Aorta (tissue), 5 donors: ENCODE results near the gene GDI2. TPM values are rescaled to one million over a fixed set of nuclear protein-coding genes. Genes with fewer than 3 reads are reported as not detected.
"Not testable (repeated sequence)": the region's sequence is repeated elsewhere in the genome, so short reads cannot be mapped to it uniquely, and the experiment has no call there.

Experiments used
- ATAC-seq: fragments of 200-7000 bp; cut with Tn5 transposase; one replicate; pipeline ENCODE4 v1.9.1; 2022; ENCODE audit warnings: moderate library complexity; ENCODE audit not compliant: low FRiP score
- DNase-seq, 2 donors: peaks; one replicate each; pipeline ENCODE4 v3.0.0-alpha.2; 2020
- H3K27ac ChIP-seq, 2 donors: one replicate each; pipeline ENCODE4 v1.5.1; 2013; ENCODE audit warnings: low read length in 2 of 2, mild to moderate bottlenecking in 2 of 2, moderate library complexity in 2 of 2, control low read depth in 1 of 2, inconsistent platforms in 1 of 2, low read depth in 1 of 2
- H3K27me3 ChIP-seq, 2 donors: one replicate each; pipeline ENCODE4 v1.6.1; 2013; ENCODE audit warnings: control low read depth in 1 of 2, low read length in 1 of 2, mild to moderate bottlenecking in 1 of 2, moderate library complexity in 1 of 2; ENCODE audit not compliant: insufficient read depth in 2 of 2, control insufficient read depth in 1 of 2
- H3K36me3 ChIP-seq, 2 donors: one replicate each; pipeline ENCODE4 v1.6.1; 2013; ENCODE audit warnings: control low read depth in 1 of 2, low read length in 1 of 2, mild to moderate bottlenecking in 1 of 2; ENCODE audit not compliant: insufficient read depth in 2 of 2, control insufficient read depth in 1 of 2
- H3K4me1 ChIP-seq, 2 donors: one replicate each; pipeline ENCODE4 v1.6.1; 2013; ENCODE audit warnings: low read length in 2 of 2, control low read depth in 1 of 2, mild to moderate bottlenecking in 1 of 2, moderate library complexity in 1 of 2; ENCODE audit not compliant: insufficient read depth in 2 of 2, control insufficient read depth in 1 of 2
- H3K4me3 ChIP-seq, 2 donors: one replicate each; pipeline ENCODE4 v1.5.1; 2013; ENCODE audit warnings: low read length in 2 of 2, control low read depth in 1 of 2, mild to moderate bottlenecking in 1 of 2
- H3K9me3 ChIP-seq: one replicate; pipeline ENCODE4 v1.6.1; 2013; ENCODE audit warnings: mild to moderate bottlenecking, low read length; ENCODE audit not compliant: control insufficient read depth
- WGBS, 2 donors: extraction: QIAGEN DNeasy Blood & Tissue Kit; methylation state at CpG; one replicate each; pipeline ENCODE4 v1.1.7; 2013; 5-methylcytosine and 5-hydroxymethylcytosine counted together
- intact Hi-C, 2 donors: fragments of 100-400 bp; cut with DNase I; formaldehyde crosslinking; loops; one replicate each; pipeline versions ENCODE4 v1.14.2 to v1.15.0; 2022
- polyA plus RNA-seq, 2 donors: library from polyadenylated mRNA; stranded (reverse); fragments of 200-250 nt; gene quantifications; one replicate each; pipeline ENCODE4 v1.2.3, GENCODE V29; 2013
- total RNA-seq, 2 donors: library from RNA; stranded (reverse); fragmentation: NEBNext Ultra II Directional; extraction: Animal tissue kit (Norgen Biotek cat#: 25700); gene quantifications; one replicate each; pipeline ENCODE4 v1.2.1, GENCODE V29; 2021
- donor health status: healthy with polysubstance abuse.
- donor health status: Bipolar disorder and iron deficiency.
- donor health status: DM: no; HTN: no; CAD: no.
- donor health status: DM: no; HTN: no; CAD: no.
- donor health status: DM: yes; HTN: yes; CAD: no.

GDI2 gene
- total and polyA plus RNA-seq, 4 donors, result 116 to 161 (median 143) TPM

GRCh38 chr10:5783300-5783699 lies 29.9 kb downstream of the GDI2 start:
- DNase-seq, result no peak
- no peak overlapping the region for H3K4me3 ChIP-seq
- H3K36me3 ChIP-seq, result peaks cover 0 to 7% of the 10 kb centered on the region in 2 donors
- ATAC-seq, result no peak
- no peak overlapping the region for H3K27ac ChIP-seq
- 93 to 96% methylated on average over 1 of the region's 1 CpG for WGBS, 2 donors
- H3K27me3 ChIP-seq, result no peaks in the 10 kb centered on the region
- intact Hi-C loops, result no loop called here
- H3K4me1 ChIP-seq, result no peaks in the 10 kb centered on the region
- H3K9me3 ChIP-seq, result no peaks in the 10 kb centered on the region

- Histone ChIP-seq H3K27me3 (no peaks in the 10 kb centered on the region), H3K27ac (no peak overlapping the region), H3K4me3 (no peak overlapping the region), H3K4me1 (no peaks in the 10 kb centered on the region), H3K36me3 (peaks cover 0 to 7% of the 10 kb centered on the region in 2 donors), H3K9me3 (no peaks in the 10 kb centered on the region)
- ATAC-seq (no peak), DNase-seq (no peak)
- intact Hi-C loops, result no loop called here
- WGBS, 2 donors, result 97 to 100% methylated on average over 1 of the region's 1 CpG
These were observed 31.1 kb downstream of the GDI2 start for GRCh38 chr10:5782174-5782573.

GRCh38 chr10:5779730-5780129 lies 33.5 kb downstream of the GDI2 start:
- Histone ChIP-seq H3K27me3 (no peaks in the 10 kb centered on the region), H3K4me1 (no peaks in the 10 kb centered on the region), H3K27ac (no peak overlapping the region), H3K36me3 (peaks cover 0 to 4% of the 10 kb centered on the region in 2 donors), H3K4me3 (no peak overlapping the region), H3K9me3 (no peaks in the 10 kb centered on the region)
- intact Hi-C loops, result loop anchor here in 1 of 2 donors (10.0 kb wide), 1 partner anchor 115 kb away; the partner anchor contains the start of gene ASB13
- DNase-seq (no peak), ATAC-seq (no peak)
- 77 to 84% methylated on average over 3 of the region's 3 CpGs for WGBS, 2 donors

- not testable (repeated sequence) for H3K27ac ChIP-seq
These were observed 35.5 kb downstream of the GDI2 start for GRCh38 chr10:5777758-5778157.

GRCh38 chr10:5776881-5777197 lies 36.4 kb downstream of the GDI2 start:
- peaks cover 0 to 2% of the 10 kb centered on the region in 2 donors for H3K36me3 ChIP-seq
- no peaks in the 10 kb centered on the region for H3K27me3 ChIP-seq
- H3K27ac ChIP-seq, result no peak overlapping the region
- no peaks in the 10 kb centered on the region for H3K4me1 ChIP-seq
- intact Hi-C loops, result loop anchor here in 1 of 2 donors (10.0 kb wide), 1 partner anchor 112 kb away; the partner anchor contains the start of gene ASB13
- DNase-seq, result no peak
- ATAC-seq, result peak; percentile 68
- WGBS, 2 donors, result 14 to 16% methylated on average over 3 of the region's 3 CpGs
- H3K4me3 ChIP-seq, result no peak overlapping the region
- H3K9me3 ChIP-seq, result no peaks in the 10 kb centered on the region

More at GRCh38 chr10:5777758-5778157, 35.5 kb downstream of the GDI2 start:
- H3K36me3 ChIP-seq, ATAC-seq, H3K4me1 ChIP-seq, H3K9me3 ChIP-seq, H3K4me3 ChIP-seq, DNase-seq, H3K27me3 ChIP-seq: not testable (repeated sequence)
- intact Hi-C loops, result loop anchor here in 1 of 2 donors (10.0 kb wide), 1 partner anchor 113 kb away; the partner anchor contains the start of gene ASB13
- WGBS, 2 donors, result 86 to 88% methylated on average over 3 of the region's 3 CpGs

GRCh38 chr10:5776136-5776880 lies 36.9 kb downstream of the GDI2 start:
- intact Hi-C loops, result loop anchor here in 1 of 2 donors (10.0 kb wide), 1 partner anchor 112 kb away; the partner anchor contains the start of gene ASB13
- H3K36me3 ChIP-seq, result peaks cover 0 to 2% of the 10 kb centered on the region in 2 donors

GRCh38 chr10:5775685-5776084 lies 37.5 kb downstream of the GDI2 start:
- Histone ChIP-seq H3K27ac (peak overlapping the region in 1 of 2 donors; percentile 52), H3K36me3 (peaks cover 0 to 2% of the 10 kb centered on the region in 2 donors), H3K27me3 (no peaks in the 10 kb centered on the region), H3K4me3 (no peak overlapping the region), H3K9me3 (no peaks in the 10 kb centered on the region), H3K4me1 (no peaks in the 10 kb centered on the region)
- intact Hi-C loops, result loop anchor here in 1 of 2 donors (10.0 kb wide), 1 partner anchor 111 kb away; the partner anchor contains the start of gene ASB13
- WGBS, 2 donors, result 87% methylated on average over 16 of the region's 16 CpGs
- ATAC-seq, result no peak
- peak in 1 of 2 donors; percentile 67 for DNase-seq

More at GRCh38 chr10:5776136-5776880, 36.9 kb downstream of the GDI2 start:
- WGBS, 2 donors, result 18 to 20% methylated on average over 7 of the region's 7 CpGs
- peak; percentile 15 for ATAC-seq
- DNase-seq, result no peak
- Histone ChIP-seq H3K9me3 (no peaks in the 10 kb centered on the region), H3K27ac (peak overlapping the region; percentile 34 to 52), H3K4me1 (no peaks in the 10 kb centered on the region), H3K27me3 (no peaks in the 10 kb centered on the region), H3K4me3 (no peak overlapping the region)

GRCh38 chr10:5774987-5775620 lies 38.1 kb downstream of the GDI2 start:
- 87 to 89% methylated on average over 8 of the region's 8 CpGs for WGBS, 2 donors
- Histone ChIP-seq H3K27me3 (no peaks in the 10 kb centered on the region), H3K4me3 (no peak overlapping the region), H3K36me3 (peaks cover 0 to 2% of the 10 kb centered on the region in 2 donors), H3K9me3 (no peaks in the 10 kb centered on the region), H3K27ac (no peak overlapping the region), H3K4me1 (no peaks in the 10 kb centered on the region)
- DNase-seq (no peak), ATAC-seq (no peak)
- intact Hi-C loops, result loop anchor here in 1 of 2 donors (10.0 kb wide), 1 partner anchor 110 kb away; the partner anchor contains the start of gene ASB13
